ENCODE results near the gene ACVR2A. TPM values are rescaled to one million over a fixed set of nuclear protein-coding genes. Genes with fewer than 3 reads are reported as not detected.

ACVR2A gene
- total RNA-seq, 1 donor from 2014 or later = 3.9 TPM

DNA sequence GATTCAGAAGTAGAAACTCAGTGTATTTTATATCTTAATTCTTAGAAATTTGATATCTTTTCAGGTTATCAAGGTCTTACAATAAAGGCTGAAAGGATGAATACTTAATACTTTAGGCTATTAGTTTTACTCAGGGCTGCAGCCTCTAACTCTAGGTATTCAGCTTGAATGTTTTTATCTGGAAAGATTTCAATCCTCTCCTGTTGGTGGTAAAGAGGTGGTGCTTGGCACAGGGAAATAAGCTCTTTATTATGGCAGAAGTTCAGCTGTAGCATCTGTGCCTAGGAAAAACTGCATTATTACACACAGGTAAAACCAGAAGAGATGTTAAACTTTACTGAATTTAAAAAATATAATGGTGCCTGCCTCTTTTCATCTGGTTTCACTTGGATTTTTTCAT lies 11.1 kb downstream of the ACVR2A start:
- Histone ChIP-seq H3K4me1 (peaks cover 0 to 2% of the 10 kb centered on the region in 2 donors), H3K27me3 (no peaks in the 10 kb centered on the region)
- no peak for TF ChIP-seq CTCF (IDR thresholded peaks at IDR 0.05)

DNA sequence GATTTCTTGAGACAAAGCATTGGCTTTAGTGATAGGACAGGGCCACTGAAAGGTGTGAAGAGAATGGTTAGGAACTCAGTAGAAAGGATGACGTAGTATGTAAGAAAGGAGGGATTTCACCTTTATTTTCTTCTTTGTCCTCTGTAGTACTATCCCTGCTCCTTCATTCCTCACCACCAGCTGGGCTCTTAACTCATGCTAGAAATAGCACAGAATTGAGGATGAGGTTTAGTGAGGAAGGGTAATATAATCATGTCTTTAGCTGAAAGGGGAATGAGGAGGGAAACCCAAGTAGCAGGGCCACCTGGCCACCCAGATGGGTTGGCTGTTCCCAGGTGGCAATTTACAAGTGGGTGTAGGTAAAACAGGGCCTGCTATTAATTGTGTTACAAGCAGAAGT lies 15.2 kb downstream of the ACVR2A start:
- Histone ChIP-seq H3K36me3 (no peaks in the 10 kb centered on the region), H3K4me1 (peaks cover 0 to 2% of the 10 kb centered on the region in 2 donors), H3K27ac (no peak overlapping the region), H3K4me3 (no peak overlapping the region), H3K27me3 (no peaks in the 10 kb centered on the region), H3K9me3 (no peaks in the 10 kb centered on the region)
- intact Hi-C loops (cut with DNase I) = no loop called here
- no peak for DNase-seq (ENCODE audit: low spot score in 2 of 2)
- TF ChIP-seq CTCF (IDR thresholded peaks at IDR 0.05) = no peak

More for the DNA sequence above, 11.1 kb downstream of the ACVR2A start:
- Histone ChIP-seq H3K36me3 (no peaks in the 10 kb centered on the region), H3K4me3 (no peak overlapping the region), H3K9me3 (no peaks in the 10 kb centered on the region), H3K27ac (no peak overlapping the region)
- intact Hi-C loops (cut with DNase I) = no loop called here
- no peak for DNase-seq (ENCODE audit: low spot score in 2 of 2)

DNA sequence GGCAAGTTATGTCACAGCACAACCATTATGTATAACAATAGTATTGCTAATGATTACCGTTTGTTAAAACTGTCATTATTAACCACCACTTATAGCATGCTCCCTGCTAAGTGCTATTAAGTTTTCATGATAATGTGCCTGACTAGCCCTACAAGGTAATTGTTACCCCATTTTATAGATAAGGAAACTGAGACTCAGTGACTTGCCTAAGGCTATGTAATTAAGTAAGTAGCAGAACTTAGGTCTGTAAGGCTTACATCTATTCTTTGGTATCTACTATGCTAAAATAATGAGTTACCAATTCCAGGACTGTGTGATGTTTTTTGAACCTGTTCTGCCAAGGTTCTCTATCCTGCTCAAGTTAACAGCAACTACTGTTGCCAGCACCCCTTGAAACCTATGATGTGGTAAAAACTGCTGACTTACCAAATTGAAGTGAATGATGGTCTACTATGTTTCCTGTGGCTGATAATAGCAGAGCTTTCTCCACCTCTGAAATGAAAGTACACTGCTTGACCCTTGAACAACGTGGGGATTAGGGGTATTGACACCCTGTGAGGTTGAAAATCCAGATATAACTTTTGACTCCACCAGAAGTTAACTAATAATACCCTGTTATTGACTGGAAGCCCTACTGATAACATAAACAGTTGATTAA lies 18.2 kb downstream of the ACVR2A start:
- intact Hi-C loops (cut with DNase I) = no loop called here
- no peak overlapping the region for H3K27ac ChIP-seq
- H3K4me1 ChIP-seq = peaks cover 0 to 2% of the 10 kb centered on the region in 2 donors
- DNase-seq (ENCODE audit: low spot score in 2 of 2) = no peak
- no peak overlapping the region for H3K4me3 ChIP-seq
- no peaks in the 10 kb centered on the region for H3K9me3 ChIP-seq
- H3K36me3 ChIP-seq = no peaks in the 10 kb centered on the region
- no peaks in the 10 kb centered on the region for H3K27me3 ChIP-seq
- TF ChIP-seq CTCF (IDR thresholded peaks at IDR 0.05) = no peak

DNA sequence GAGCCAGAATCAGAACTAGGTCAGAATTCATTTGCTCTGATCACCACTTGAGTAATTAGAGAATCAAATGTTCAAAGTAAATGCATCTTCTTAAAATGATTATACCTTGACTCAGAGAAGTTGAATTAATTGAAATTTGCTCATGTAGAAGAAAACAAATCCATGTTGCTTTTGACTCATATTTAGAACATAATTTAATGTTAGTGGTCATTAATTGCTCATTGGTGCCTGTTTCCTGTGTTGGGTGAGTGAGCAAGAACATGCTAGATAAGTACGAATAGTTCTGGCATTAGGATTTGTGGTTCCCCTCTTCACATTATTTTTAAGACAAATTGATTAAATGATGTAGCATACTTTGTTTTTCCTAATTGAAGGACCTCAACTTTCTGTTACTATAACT lies 19.0 kb downstream of the ACVR2A start:
- intact Hi-C loops (cut with DNase I) = no loop called here
- no peaks in the 10 kb centered on the region for H3K36me3 ChIP-seq

GRCh38 chr2:147865560-147865959 lies 20.7 kb downstream of the ACVR2A start:
- Histone ChIP-seq H3K36me3 (no peaks in the 10 kb centered on the region), H3K27me3 (no peaks in the 10 kb centered on the region), H3K4me3 (no peak overlapping the region), H3K9me3 (no peaks in the 10 kb centered on the region), H3K4me1 (no peaks in the 10 kb centered on the region), H3K27ac (no peak overlapping the region)
- intact Hi-C loops (cut with DNase I) = no loop called here
- DNase-seq (ENCODE audit: low spot score in 2 of 2) = no peak
- no peak for TF ChIP-seq CTCF (IDR thresholded peaks at IDR 0.05)

More for the DNA sequence above, 19.0 kb downstream of the ACVR2A start:
- Histone ChIP-seq H3K4me1 (peaks cover 0 to 2% of the 10 kb centered on the region in 2 donors), H3K9me3 (no peaks in the 10 kb centered on the region), H3K27me3 (no peaks in the 10 kb centered on the region), H3K27ac (no peak overlapping the region), H3K4me3 (no peak overlapping the region)
- DNase-seq (ENCODE audit: low spot score in 2 of 2) = no peak
- TF ChIP-seq CTCF (IDR thresholded peaks at IDR 0.05) = no peak

DNA sequence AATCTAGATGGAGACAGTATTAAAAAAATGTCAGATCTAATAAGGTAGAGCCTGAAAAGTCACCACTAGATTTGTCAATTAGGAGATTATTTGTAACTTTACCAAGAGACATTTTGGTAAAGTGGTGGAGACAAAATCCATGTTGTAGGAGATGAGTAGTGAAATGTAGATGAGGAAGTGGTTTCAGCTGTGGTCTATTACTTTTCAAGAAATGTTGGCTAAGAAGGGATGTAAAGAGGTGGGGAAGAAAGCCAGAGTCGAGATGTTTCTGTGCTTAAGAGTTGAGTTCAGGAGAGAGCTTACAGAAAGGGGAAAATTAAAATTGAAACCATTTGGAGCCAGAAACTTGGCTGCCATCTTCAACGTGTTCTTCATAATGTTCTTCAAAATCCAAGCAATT lies 22.2 kb downstream of the ACVR2A start:
- no peak for DNase-seq (ENCODE audit: low spot score in 2 of 2)
- no peak overlapping the region for H3K4me3 ChIP-seq
- no peaks in the 10 kb centered on the region for H3K36me3 ChIP-seq
- H3K27me3 ChIP-seq = no peaks in the 10 kb centered on the region
- TF ChIP-seq CTCF (IDR thresholded peaks at IDR 0.05) = no peak
- H3K9me3 ChIP-seq = no peaks in the 10 kb centered on the region
- no peaks in the 10 kb centered on the region for H3K4me1 ChIP-seq
- intact Hi-C loops (cut with DNase I) = no loop called here
- no peak overlapping the region for H3K27ac ChIP-seq

All from ascending aorta (tissue), 2 donors.